Thymus (tissue), 11 donors: ENCODE results near the gene ACAP1. TPM values are rescaled to one million over a fixed set of nuclear protein-coding genes. Genes with fewer than 3 reads are reported as not detected.

Experiments used
- DNase-seq, 9 donors: peaks; one replicate each; pipeline ENCODE4 v3.0.0-alpha.2; 2013; ENCODE audit warnings: low spot score in 9 of 9, low read depth in 6 of 9, missing footprints in 1 of 9
- H3K27ac ChIP-seq, 2 donors: one replicate each; pipeline ENCODE4 v1.5.1; 2013; ENCODE audit warnings: control low read depth in 1 of 2, low read depth in 1 of 2, low read length in 1 of 2, mild to moderate bottlenecking in 1 of 2, moderate library complexity in 1 of 2
- H3K27me3 ChIP-seq, 2 donors: one replicate each; pipeline ENCODE4 v1.5.1; 2013; ENCODE audit warnings: low read length in 1 of 2; ENCODE audit not compliant: control insufficient read depth in 2 of 2, insufficient read depth in 1 of 2
- H3K36me3 ChIP-seq, 2 donors: one replicate each; pipeline ENCODE4 v1.5.1; 2013; ENCODE audit warnings: low read length in 1 of 2, mild to moderate bottlenecking in 1 of 2, moderate library complexity in 1 of 2; ENCODE audit not compliant: control insufficient read depth in 2 of 2, insufficient read depth in 2 of 2
- H3K4me1 ChIP-seq, 2 donors: one replicate each; pipeline ENCODE4 v1.5.1; 2013; ENCODE audit warnings: low read length in 2 of 2; ENCODE audit not compliant: control insufficient read depth in 2 of 2, insufficient read depth in 2 of 2
- H3K4me3 ChIP-seq, 2 donors: one replicate each; pipeline ENCODE4 v1.5.1; 2013; ENCODE audit warnings: low read length in 2 of 2, control low read depth in 1 of 2, mild to moderate bottlenecking in 1 of 2
- H3K9me3 ChIP-seq, 2 donors: one replicate each; pipeline ENCODE4 v1.5.1; 2013; ENCODE audit warnings: low read length in 1 of 2, mild to moderate bottlenecking in 1 of 2; ENCODE audit not compliant: control insufficient read depth in 2 of 2, insufficient read depth in 1 of 2
- WGBS: extraction: QIAGEN DNeasy Blood & Tissue Kit; methylation state at CpG from one replicate; pipeline ENCODE4 v1.1.7; 2013; 5-methylcytosine and 5-hydroxymethylcytosine counted together
- polyA plus RNA-seq: library from polyadenylated mRNA; stranded (reverse); fragments of 200-250 nt; gene quantifications from one replicate; pipeline ENCODE4 v1.2.3, GENCODE V29; 2013
- total RNA-seq: library from RNA; stranded (reverse); fragments of 120-200 nt; gene quantifications from one replicate; pipeline ENCODE4 v1.2.4, GENCODE V29; 2013
- donor health status: healthy.

The ACAP1 gene
- total and polyA plus RNA-seq, 2 donors = 167 to 364 TPM

DNA sequence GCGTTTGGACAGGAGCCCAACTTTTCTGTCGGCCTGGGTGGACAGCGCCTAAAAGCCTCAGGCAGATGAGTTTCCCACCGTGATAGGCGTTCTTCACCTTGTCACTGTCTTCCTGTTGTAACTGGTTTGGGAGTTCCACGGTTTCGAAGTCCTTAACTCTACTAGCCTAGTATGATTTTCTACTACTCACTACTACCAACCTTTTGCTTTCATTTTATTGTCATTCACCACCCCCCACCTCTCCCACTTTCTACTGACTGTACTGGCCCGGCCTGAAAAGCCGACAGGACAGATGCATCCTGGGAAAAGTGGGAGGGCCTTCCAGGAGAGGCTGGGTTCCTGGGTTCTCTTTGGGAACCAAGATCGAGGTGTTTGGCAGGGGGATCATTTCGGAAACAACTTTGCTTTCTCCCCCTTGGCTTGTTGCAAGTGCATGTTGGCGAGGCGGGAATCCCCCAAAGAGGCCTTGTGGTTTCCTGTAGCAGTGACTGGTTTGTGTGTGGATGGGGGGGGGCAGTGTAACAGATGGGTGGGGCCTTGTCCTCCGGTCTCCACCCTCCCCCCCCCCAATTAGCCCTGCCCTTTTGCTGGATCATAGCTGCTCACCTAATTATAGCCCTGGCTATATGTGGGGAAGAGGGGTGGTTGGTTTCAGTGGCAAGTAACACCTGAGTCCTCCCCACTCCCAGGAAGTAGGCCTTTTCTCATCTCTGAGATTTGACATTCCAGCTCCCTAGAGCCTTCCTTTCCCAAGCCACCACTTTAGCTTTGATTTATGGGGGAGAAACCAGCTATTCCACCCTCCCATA lies 27.5 kb upstream of the ACAP1 start:
- H3K9me3 ChIP-seq = no peaks in the 10 kb centered on the region
- H3K4me1 ChIP-seq = peaks cover 16 to 29% of the 10 kb centered on the region in 2 donors
- DNase-seq = peak in 6 of 9 donors; percentile 57 to 91 (median 76)
- H3K36me3 ChIP-seq = peaks cover 34 to 46% of the 10 kb centered on the region in 2 donors
- H3K27me3 ChIP-seq = no peaks in the 10 kb centered on the region
- H3K4me3 ChIP-seq = peak overlapping the region; percentile 90 to 98
- under 1% methylated on average over 14 of the region's 14 CpGs for WGBS
- peak overlapping the region; percentile 96 to 99 for H3K27ac ChIP-seq

DNA sequence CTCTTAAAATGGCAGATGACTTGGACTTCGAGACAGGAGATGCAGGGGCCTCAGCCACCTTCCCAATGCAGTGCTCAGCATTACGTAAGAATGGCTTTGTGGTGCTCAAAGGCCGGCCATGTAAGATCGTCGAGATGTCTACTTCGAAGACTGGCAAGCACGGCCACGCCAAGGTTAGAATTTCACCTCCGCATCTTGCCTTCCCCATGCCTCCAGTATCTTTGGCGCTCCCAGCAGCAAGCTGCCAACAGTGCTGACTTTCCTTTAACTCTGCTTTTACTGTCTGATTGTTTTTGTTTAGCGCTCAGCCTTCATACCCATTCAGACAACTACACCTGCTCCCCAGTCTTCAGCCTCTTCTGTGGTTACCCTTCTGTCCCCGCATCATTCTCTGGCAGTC lies 26.7 kb upstream of the ACAP1 start:
- peak overlapping the region; percentile 36 to 96 for H3K27ac ChIP-seq
- DNase-seq = no peak
- no peaks in the 10 kb centered on the region for H3K27me3 ChIP-seq
- peaks cover 34 to 48% of the 10 kb centered on the region in 2 donors for H3K36me3 ChIP-seq
- H3K9me3 ChIP-seq = no peaks in the 10 kb centered on the region
- H3K4me1 ChIP-seq = peaks cover 22 to 37% of the 10 kb centered on the region in 2 donors
- 93% methylated on average over 12 of the region's 12 CpGs for WGBS
- H3K4me3 ChIP-seq = peak overlapping the region in 1 of 2 donors; percentile 98

GRCh38 chr17:7311110-7311705 lies 25.1 kb upstream of the ACAP1 start:
- Histone ChIP-seq H3K9me3 (no peaks in the 10 kb centered on the region), H3K27ac (no peak overlapping the region), H3K27me3 (no peaks in the 10 kb centered on the region), H3K4me3 (no peak overlapping the region), H3K36me3 (peaks cover 34 to 52% of the 10 kb centered on the region in 2 donors), H3K4me1 (peaks cover 26 to 43% of the 10 kb centered on the region in 2 donors)
- DNase-seq = no peak
- WGBS = 98% methylated on average over 7 of the region's 7 CpGs

- WGBS = 95% methylated on average over 7 of the region's 7 CpGs
- no peaks in the 10 kb centered on the region for H3K27me3 ChIP-seq
- no peak overlapping the region for H3K27ac ChIP-seq
- H3K4me3 ChIP-seq = no peak overlapping the region
- H3K4me1 ChIP-seq = peaks cover 26 to 38% of the 10 kb centered on the region in 2 donors
- no peaks in the 10 kb centered on the region for H3K9me3 ChIP-seq
- H3K36me3 ChIP-seq = peaks cover 36 to 62% of the 10 kb centered on the region in 2 donors
- DNase-seq = no peak
These were observed 23.8 kb upstream of the ACAP1 start for GRCh38 chr17:7312432-7313087.

- no peak for DNase-seq
- no peaks in the 10 kb centered on the region for H3K9me3 ChIP-seq
- no peaks in the 10 kb centered on the region for H3K27me3 ChIP-seq
- no peak overlapping the region for H3K27ac ChIP-seq
- H3K4me3 ChIP-seq = no peak overlapping the region
- peaks cover 44 to 69% of the 10 kb centered on the region in 2 donors for H3K36me3 ChIP-seq
- H3K4me1 ChIP-seq = peaks cover 26 to 38% of the 10 kb centered on the region in 2 donors
- 97% methylated on average over 7 of the region's 7 CpGs for WGBS
These were observed 23.0 kb upstream of the ACAP1 start for GRCh38 chr17:7313088-7313889.

DNA sequence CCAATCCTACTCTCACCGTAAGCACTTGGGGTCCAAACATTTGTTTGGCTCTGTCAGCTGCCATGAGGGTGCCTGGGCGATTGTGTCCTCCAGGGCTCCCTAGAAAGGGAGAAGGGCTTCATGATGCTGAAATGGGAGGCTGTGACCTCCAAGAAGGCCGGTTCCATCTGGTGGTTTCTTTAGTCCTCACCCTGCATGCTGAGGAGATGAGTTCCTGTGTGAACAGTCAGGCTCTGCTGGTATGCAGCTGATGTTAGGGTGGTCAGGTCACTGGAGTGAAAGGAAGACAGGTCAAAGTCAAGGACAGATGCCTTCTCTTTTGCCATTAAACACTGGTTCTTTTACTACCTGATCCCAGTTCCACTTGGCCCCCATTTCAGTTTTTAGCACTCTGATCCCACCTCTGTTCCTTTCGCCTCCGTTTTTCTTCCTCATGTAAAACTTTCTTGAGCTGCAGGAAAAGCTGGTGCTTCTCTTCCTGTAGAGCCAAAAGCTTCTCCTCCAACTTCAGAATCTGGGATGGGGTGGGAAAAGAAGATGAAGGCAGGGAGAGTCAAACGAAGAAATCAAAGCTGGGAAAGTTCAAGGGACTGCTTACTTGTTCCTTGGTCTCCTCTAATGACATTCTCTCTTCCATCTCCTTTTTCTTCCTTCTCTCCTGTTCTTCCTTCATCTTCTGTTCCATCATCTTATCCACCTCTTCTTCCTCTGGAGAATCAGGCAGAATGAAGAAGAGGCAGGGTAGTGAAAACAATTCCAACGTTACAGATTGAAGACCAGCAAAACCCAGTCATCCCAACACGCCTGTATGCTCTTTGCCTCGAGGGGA lies 22.2 kb upstream of the ACAP1 start:
- H3K27ac ChIP-seq = peak overlapping the region in 1 of 2 donors; percentile 98
- peaks cover 22 to 33% of the 10 kb centered on the region in 2 donors for H3K4me1 ChIP-seq
- H3K36me3 ChIP-seq = peaks cover 52 to 77% of the 10 kb centered on the region in 2 donors
- no peaks in the 10 kb centered on the region for H3K27me3 ChIP-seq
- no peaks in the 10 kb centered on the region for H3K9me3 ChIP-seq
- 61% methylated on average over 9 of the region's 9 CpGs for WGBS
- H3K4me3 ChIP-seq = peak overlapping the region; percentile 53 to 82
- no peak for DNase-seq

- DNase-seq = peak in 6 of 9 donors; percentile 78 to 94 (median 88)
- H3K36me3 ChIP-seq = peaks cover 48 to 71% of the 10 kb centered on the region in 2 donors
These were observed 21.4 kb upstream of the ACAP1 start, which contains the start of gene GPS2 for GRCh38 chr17:7314719-7315569. TSS of gene GPS2 (minus strand) at chr17:7315360. CDS start at chr17:7315052, 308 bp downstream.

More at GRCh38 chr17:7314719-7315569, 21.4 kb upstream of the ACAP1 start, which contains the start of gene GPS2:
- no peaks in the 10 kb centered on the region for H3K9me3 ChIP-seq
- WGBS = under 1% methylated on average over 95 of the region's 95 CpGs
- peak within 1 kb of the TSS; percentile 62 to 82 for H3K4me3 ChIP-seq
- H3K27me3 ChIP-seq = no peaks in the 10 kb centered on the region
- peak within 1 kb of the TSS; percentile 84 to 98 for H3K27ac ChIP-seq
- H3K4me1 ChIP-seq = peaks cover 14 to 25% of the 10 kb centered on the region in 2 donors
